Measurements from ENCODE around the gene KCNC2. TPM values are rescaled to one million over a fixed set of nuclear protein-coding genes. Genes with fewer than 3 reads are reported as not detected.

The KCNC2 gene
- polyA plus RNA-seq, 1 experiment, result not detected

- ChIA-PET CTCF (no interaction called here), POLR2A (no interaction called here)
- H3K27ac ChIP-seq (ENCODE audit: low read depth, low read length), result no peak overlapping the region
- H3K4me3 ChIP-seq (ENCODE audit: low read depth, low read length), result no peak overlapping the region
- no peak for DNase-seq (ENCODE audit: low read depth, low spot score)
- no peaks in the 10 kb centered on the region for H3K27me3 ChIP-seq (ENCODE audit: control insufficient read depth, insufficient read depth, low read length)
- TF ChIP-seq CTCF (IDR thresholded peaks at IDR 0.05; ENCODE audit: low read depth, low read length), result no peak
- no peaks in the 10 kb centered on the region for H3K9me3 ChIP-seq (ENCODE audit: control insufficient read depth, insufficient read depth, low read length)
Measured at GRCh38 chr12:75129275-75129674, 80.4 kb downstream of the KCNC2 start.

GRCh38 chr12:75121036-75121705 lies 88.5 kb downstream of the KCNC2 start:
- no peak for TF ChIP-seq CTCF (IDR thresholded peaks at IDR 0.05; ENCODE audit: low read depth, low read length)
- POLR2A ChIA-PET, result no interaction called here

GRCh38 chr12:75120311-75120711 lies 89.3 kb downstream of the KCNC2 start:
- Histone ChIP-seq H3K4me3 (ENCODE audit: low read depth, low read length) (no peak overlapping the region), H3K27ac (ENCODE audit: low read depth, low read length) (no peak overlapping the region), H3K27me3 (ENCODE audit: control insufficient read depth, insufficient read depth, low read length) (no peaks in the 10 kb centered on the region), H3K9me3 (ENCODE audit: control insufficient read depth, insufficient read depth, low read length) (no peaks in the 10 kb centered on the region)
- POLR2A ChIA-PET, result no interaction called here
- CTCF ChIA-PET, result no interaction called here
- no peak for DNase-seq (ENCODE audit: low read depth, low spot score)
- TF ChIP-seq CTCF (IDR thresholded peaks at IDR 0.05; ENCODE audit: low read depth, low read length), result no peak

More at GRCh38 chr12:75121036-75121705, 88.5 kb downstream of the KCNC2 start:
- DNase-seq (ENCODE audit: low read depth, low spot score), result no peak
- Histone ChIP-seq H3K27ac (ENCODE audit: low read depth, low read length) (no peak overlapping the region), H3K27me3 (ENCODE audit: control insufficient read depth, insufficient read depth, low read length) (no peaks in the 10 kb centered on the region), H3K9me3 (ENCODE audit: control insufficient read depth, insufficient read depth, low read length) (no peaks in the 10 kb centered on the region), H3K4me3 (ENCODE audit: low read depth, low read length) (no peak overlapping the region)
- CTCF ChIA-PET, result no interaction called here

- Histone ChIP-seq H3K9me3 (ENCODE audit: control insufficient read depth, insufficient read depth, low read length) (no peaks in the 10 kb centered on the region), H3K4me3 (ENCODE audit: low read depth, low read length) (no peak overlapping the region), H3K27ac (ENCODE audit: low read depth, low read length) (no peak overlapping the region), H3K27me3 (ENCODE audit: control insufficient read depth, insufficient read depth, low read length) (no peaks in the 10 kb centered on the region)
- no peak for TF ChIP-seq CTCF (IDR thresholded peaks at IDR 0.05; ENCODE audit: low read depth, low read length)
- POLR2A ChIA-PET, result no interaction called here
- CTCF ChIA-PET, result no interaction called here
- no peak for DNase-seq (ENCODE audit: low read depth, low spot score)
Measured at GRCh38 chr12:75116646-75117198, 92.9 kb downstream of the KCNC2 start.

GRCh38 chr12:75115748-75116147 lies 93.9 kb downstream of the KCNC2 start:
- CTCF ChIA-PET, result interaction anchor here (0.7 kb wide), 1 partner anchor 29 kb away, joined by 7 read pairs; no protein-coding TSS in a partner anchor
- no peak for DNase-seq (ENCODE audit: low read depth, low spot score)
- POLR2A ChIA-PET, result no interaction called here
- Histone ChIP-seq H3K27me3 (ENCODE audit: control insufficient read depth, insufficient read depth, low read length) (no peaks in the 10 kb centered on the region), H3K4me3 (ENCODE audit: low read depth, low read length) (no peak overlapping the region), H3K27ac (ENCODE audit: low read depth, low read length) (no peak overlapping the region), H3K9me3 (ENCODE audit: control insufficient read depth, insufficient read depth, low read length) (no peaks in the 10 kb centered on the region)
- TF ChIP-seq CTCF (IDR thresholded peaks at IDR 0.05; ENCODE audit: low read depth, low read length), result no peak

Data from AG04450 (cell line).